IMR-90 (cell line): ENCODE data around the gene SMIM7. TPM values are rescaled to one million over a fixed set of nuclear protein-coding genes. Genes with fewer than 3 reads are reported as not detected.
A peak's percentile ranks its signal among the peaks of the same experiment; 100 is the strongest.

Experiments used
- ATAC-seq: fragments of 200-7000 bp; cut with Tn5 transposase; 2 replicates; pipeline ENCODE4 v1.9.1; 2020; ENCODE audit warnings: low read depth, mild to moderate bottlenecking, moderate library complexity
- BruUV-seq: library from RNA; stranded (reverse); fragments of 400-500 nt; replicated peaks from 2 replicates; lab custom pipeline; 2021; lab: Mats Ljungman, UMichigan
- CTCF ChIA-PET: fragments of 300-600 bp; formaldehyde crosslinking; extraction: SDS; loops from one replicate; lab custom pipeline; 2021; ENCODE audit warnings: antibody characterized with exemption; lab: Yijun Ruan, JAX
- POLR2A ChIA-PET: fragments of 300-600 bp; sonication (Branson Sonifier 250); formaldehyde crosslinking; loops from one replicate; lab custom pipeline; 2022; ENCODE audit warnings: antibody characterized with exemption; ENCODE audit not compliant: unreplicated experiment; lab: Charles Lee
- DNase-seq: peaks from one replicate; pipeline ENCODE4 v3.0.0; 2013
- H2AFZ ChIP-seq: replicated peaks from 2 replicates; pipeline ENCODE3; 2013; ENCODE audit warnings: low read length, mild to moderate bottlenecking; ENCODE audit not compliant: poor library complexity
- H2AK5ac ChIP-seq: 2 replicates; pipeline ENCODE4 v1.6.1; 2013; ENCODE audit warnings: low read depth, low read length, inconsistent platforms
- H2AK9ac ChIP-seq: replicated peaks from 2 replicates; pipeline ENCODE3; 2013; ENCODE audit warnings: mild to moderate bottlenecking, low read depth, low read length, moderate library complexity; ENCODE audit not compliant: poor library complexity
- H2BK120ac ChIP-seq: 2 replicates; pipeline ENCODE4 v1.6.1; 2013; ENCODE audit warnings: low read depth, low read length, inconsistent platforms
- H2BK15ac ChIP-seq: 3 replicates; pipeline ENCODE4 v1.6.1; 2013; ENCODE audit warnings: low read depth, low read length, inconsistent platforms
- H2BK20ac ChIP-seq: 2 replicates; pipeline ENCODE4 v1.6.1; 2013; ENCODE audit warnings: low read depth, mild to moderate bottlenecking, inconsistent platforms, low read length, moderate library complexity
- H2BK5ac ChIP-seq: 2 replicates; pipeline ENCODE4 v1.6.1; 2013; ENCODE audit warnings: mild to moderate bottlenecking, low read depth, low read length, inconsistent platforms; ENCODE audit not compliant: poor library complexity, severe bottlenecking
- H3K14ac ChIP-seq: replicated peaks from 2 replicates; pipeline ENCODE4 v1.6.1; 2013; ENCODE audit warnings: low read depth, low read length, inconsistent platforms
- H3K18ac ChIP-seq: 2 replicates; pipeline ENCODE4 v1.6.1; 2013; ENCODE audit warnings: low read depth, low read length, control low read depth
- H3K23ac ChIP-seq: 2 replicates; pipeline ENCODE4 v1.6.1; 2013; ENCODE audit warnings: low read depth, low read length, inconsistent platforms
- H3K27ac ChIP-seq: 2 replicates; pipeline ENCODE4 v1.5.1; 2013; ENCODE audit warnings: mild to moderate bottlenecking, control low read depth, low read length; ENCODE audit not compliant: insufficient read depth
- H3K27me3 ChIP-seq: 2 replicates; pipeline ENCODE4 v1.6.1; 2013; ENCODE audit warnings: low read length; ENCODE audit not compliant: control insufficient read depth, insufficient read depth
- H3K36me3 ChIP-seq: 2 replicates; pipeline ENCODE4 v1.6.1; 2013; ENCODE audit warnings: low read length, mixed read lengths; ENCODE audit not compliant: control insufficient read depth, insufficient read depth
- H3K4ac ChIP-seq: 2 replicates; pipeline ENCODE4 v1.6.1; 2013; ENCODE audit warnings: low read depth, low read length, inconsistent platforms
- H3K4me1 ChIP-seq: 2 replicates; pipeline ENCODE4 v1.6.1; 2013; ENCODE audit warnings: low read length, mixed read lengths; ENCODE audit not compliant: control insufficient read depth, insufficient read depth
- H3K4me2 ChIP-seq: 2 replicates; pipeline ENCODE4 v1.6.1; 2013; ENCODE audit warnings: low read depth, mild to moderate bottlenecking, control low read depth, low read length, moderate library complexity
- H3K4me3 ChIP-seq: 2 replicates; pipeline ENCODE4 v1.5.1; 2013; ENCODE audit warnings: low read depth, mild to moderate bottlenecking, control low read depth, low read length, moderate library complexity; ENCODE audit not compliant: insufficient read depth
- H3K56ac ChIP-seq: 2 replicates; pipeline ENCODE4 v1.6.1; 2013; ENCODE audit warnings: low read length, inconsistent platforms; ENCODE audit not compliant: insufficient read depth; ENCODE audit errors: extremely low read depth
- H3K79me1 ChIP-seq, 2 experiments: 2 replicates each; pipeline ENCODE4 v1.6.1; 2013; ENCODE audit warnings: low read length in 2 of 2, inconsistent platforms in 1 of 2, low read depth in 1 of 2
- H3K9ac ChIP-seq: 2 replicates; pipeline ENCODE4 v1.6.1; 2013; ENCODE audit warnings: low read depth, low read length, control low read depth
- H3K9me1 ChIP-seq: 2 replicates; pipeline ENCODE4 v1.6.1; 2013; ENCODE audit warnings: low read length, inconsistent platforms; ENCODE audit not compliant: insufficient read depth
- H3K9me3 ChIP-seq: 2 replicates; pipeline ENCODE4 v1.6.1; 2013; ENCODE audit warnings: low read length; ENCODE audit not compliant: control insufficient read depth, insufficient read depth
- H4K20me1 ChIP-seq: 2 replicates; pipeline ENCODE4 v1.6.1; 2013; ENCODE audit warnings: low read length, inconsistent platforms; ENCODE audit not compliant: insufficient read depth
- H4K5ac ChIP-seq: 2 replicates; pipeline ENCODE4 v1.6.1; 2013; ENCODE audit warnings: mild to moderate bottlenecking, low read depth, low read length, control low read depth
- H4K8ac ChIP-seq, 2 experiments: 2 replicates each; pipeline ENCODE4 v1.6.1; 2013; ENCODE audit warnings: low read depth in 2 of 2, low read length in 2 of 2, control low read depth in 1 of 2, inconsistent platforms in 1 of 2
- H4K91ac ChIP-seq: 2 replicates; pipeline ENCODE4 v1.6.1; 2013; ENCODE audit warnings: low read depth, low read length, inconsistent platforms; ENCODE audit not compliant: insufficient read depth
- CEBPB ChIP-seq: IDR thresholded peaks from 2 replicates; pipeline ENCODE4 v1.6.1; 2012; ENCODE audit warnings: low read depth, low read length, improper control_type of control experiment
- CHD1 ChIP-seq: IDR thresholded peaks from 2 replicates; pipeline ENCODE4 v1.6.1; 2012; ENCODE audit warnings: low read depth, low read length, improper control_type of control experiment
- CTCF ChIP-seq: conservative IDR thresholded peaks from 2 replicates; pipeline ENCODE4 v1.5.1; 2012; ENCODE audit warnings: mild to moderate bottlenecking, low read depth, low read length, improper control_type of control experiment
- ELK1 ChIP-seq: fragments of 150-350 bp; IDR thresholded peaks from 2 replicates; pipeline ENCODE4 v1.6.1; 2016; ENCODE audit warnings: low read depth, mild to moderate bottlenecking, low read length, moderate library complexity, borderline replicate concordance
- FOS ChIP-seq: fragments of 150-350 bp; IDR thresholded peaks from 2 replicates; pipeline ENCODE4 v1.6.1; 2016; ENCODE audit warnings: low read depth, low read length
- MAFK ChIP-seq: IDR thresholded peaks from 2 replicates; pipeline ENCODE4 v1.6.1; 2012; ENCODE audit warnings: low read depth, low read length, improper control_type of control experiment
- MAZ ChIP-seq: IDR thresholded peaks from 2 replicates; pipeline ENCODE4 v1.6.1; 2012; ENCODE audit warnings: low read depth, mild to moderate bottlenecking, low read length, improper control_type of control experiment, moderate library complexity, borderline replicate concordance
- MXI1 ChIP-seq: IDR thresholded peaks from 2 replicates; pipeline ENCODE4 v1.6.1; 2012; ENCODE audit warnings: low read depth, mild to moderate bottlenecking, low read length, moderate library complexity, borderline replicate concordance
- NFE2L2 ChIP-seq: fragments of 150-350 bp; IDR thresholded peaks from 2 replicates; pipeline ENCODE4 v1.6.1; 2016; ENCODE audit warnings: low read depth, mild to moderate bottlenecking, low read length
- POLR2A ChIP-seq: IDR thresholded peaks from 2 replicates; pipeline ENCODE4 v1.6.1; 2012; ENCODE audit warnings: mild to moderate bottlenecking, low read depth, low read length
- RCOR1 ChIP-seq: IDR thresholded peaks from 2 replicates; pipeline ENCODE4 v1.6.1; 2012; ENCODE audit warnings: mild to moderate bottlenecking, low read length, improper control_type of control experiment; ENCODE audit not compliant: insufficient replicate concordance
- SMC3 ChIP-seq: fragments of 150-350 bp; IDR thresholded peaks from 2 replicates; pipeline ENCODE4 v1.6.1; 2016; ENCODE audit warnings: low read depth, mild to moderate bottlenecking, antibody characterized with exemption, low read length, moderate library complexity
- USF2 ChIP-seq: fragments of 150-350 bp; IDR thresholded peaks from 2 replicates; pipeline ENCODE4 v1.6.1; 2017; ENCODE audit warnings: mild to moderate bottlenecking, antibody characterized with exemption, low read length, low read depth
- WGBS, 2 experiments: methylation state at CpG; one replicate each; pipeline versions ENCODE4 v1.1.5 to v1.1.7; 2013; ENCODE audit warnings: missing lambda C conversion rate in 2 of 2; ENCODE audit not compliant: insufficient read length in 1 of 2; ENCODE audit errors: extremely low coverage in 2 of 2; 5-methylcytosine and 5-hydroxymethylcytosine counted together
- dilution Hi-C: fragments of 300-500 bp; cut with HindIII; formaldehyde crosslinking; loops from one replicate; pipeline ENCODE4 v1.14.3; 2018; ENCODE audit warnings: low sequenced_read_pairs; ENCODE audit not compliant: unreplicated experiment
- in situ Hi-C: fragments of 300-500 bp; cut with MboI; formaldehyde crosslinking; loops from 3 replicates; pipeline ENCODE4 v1.14.3; 2019; ENCODE audit warnings: low sequenced_read_pairs, inconsistent platforms, mixed read lengths
- intact Hi-C: fragments of 100-400 bp; cut with micrococcal nuclease; formaldehyde crosslinking; loops from 2 replicates; pipeline ENCODE4 v1.10.0; 2022
- polyA plus RNA-seq, 3 experiments: library from polyadenylated mRNA; depleted of rRNA; stranded (reverse); fragments of >200 nt; gene quantifications; 2 replicates each; pipeline ENCODE4 v1.2.3, GENCODE V29; 2012; ENCODE audit warnings: low replicate concordance in 1 of 3
- total RNA-seq: library from RNA; depleted of rRNA; stranded (reverse); fragments of >200 nt; gene quantifications from 2 replicates; pipeline ENCODE4 v1.2.3, GENCODE V29; 2012

The SMIM7 gene
- total and polyA plus RNA-seq, 2 of the 4 experiments (the other 2 are of a cell fraction) = 55.7 to 64.8 TPM

- peak overlapping the region; percentile 32 for H2AFZ ChIP-seq
- H3K56ac ChIP-seq = no peak overlapping the region
- no peak overlapping the region for H3K27ac ChIP-seq
- no peak overlapping the region for H2BK20ac ChIP-seq
- H3K14ac ChIP-seq = no peak overlapping the region
- no peaks in the 10 kb centered on the region for H3K27me3 ChIP-seq
- no TSS peak for BruUV-seq
- CTCF ChIA-PET = no interaction called here
- intact Hi-C loops = no loop called here
- no peaks in the 10 kb centered on the region for H3K9me1 ChIP-seq
- H4K5ac ChIP-seq = no peak overlapping the region
- no peak overlapping the region for H2AK5ac ChIP-seq
- no peaks in the 10 kb centered on the region for H4K20me1 ChIP-seq
- H3K4ac ChIP-seq = no peak overlapping the region
- H3K79me1 ChIP-seq = no peaks in the 10 kb centered on the region
- H2BK120ac ChIP-seq = no peak overlapping the region
- H4K91ac ChIP-seq = no peak overlapping the region
- H3K9ac ChIP-seq = no peak overlapping the region
- dilution Hi-C loops = no loop called here
- no peak for DNase-seq
- H2AK9ac ChIP-seq = no peak overlapping the region
- H3K18ac ChIP-seq = no peak overlapping the region
- POLR2A ChIA-PET = interaction anchor here (0.6 kb wide), 1 partner anchor 9 kb away, joined by 4 read pairs; no protein-coding TSS in a partner anchor
- H2BK15ac ChIP-seq = no peak overlapping the region
- no peak overlapping the region for H3K4me3 ChIP-seq
- no peak overlapping the region for H2BK5ac ChIP-seq
- H3K23ac ChIP-seq = no peak overlapping the region
- no peaks in the 10 kb centered on the region for H3K9me3 ChIP-seq
- in situ Hi-C loops = no loop called here
- ATAC-seq = no peak
- no peak overlapping the region for H3K4me2 ChIP-seq
- WGBS, 2 experiments = 90% methylated on average over 4 of the region's 12 CpGs; no CpG with 5 or more reads in 1 of the 2 experiments
- H3K36me3 ChIP-seq = no peaks in the 10 kb centered on the region
- TF ChIP-seq POLR2A (no peak), RCOR1 (no peak), CEBPB (no peak), CTCF (no peak), CHD1 (no peak), SMC3 (no peak), FOS (no peak), NFE2L2 (no peak), ELK1 (no peak), MAFK (no peak), MXI1 (no peak), USF2 (no peak), MAZ (no peak)
- no peaks in the 10 kb centered on the region for H3K4me1 ChIP-seq
- no peak overlapping the region for H4K8ac ChIP-seq
Measured at GRCh38 chr19:16671652-16672274, 11.8 kb upstream of the SMIM7 start.
